Fibroblast of pulmonary artery (primary cell): ENCODE data around the gene C1orf50.

ENCODE experiments used
- DNase-seq: peaks from one replicate; pipeline ENCODE4 v3.0.0-alpha.2; 2010; ENCODE audit warnings: low read depth
- H3K4me3 ChIP-seq: replicated peaks from 2 replicates; pipeline ENCODE4 v1.5.1; 2011; ENCODE audit warnings: low read depth, mild to moderate bottlenecking, control low read depth, low read length, moderate library complexity
- CTCF ChIP-seq: IDR thresholded peaks from 2 replicates; pipeline ENCODE4 v1.5.1; 2011; ENCODE audit warnings: mild to moderate bottlenecking, control low read depth, low read length, inconsistent platforms; ENCODE audit errors: missing control alignments

Gene C1orf50

GRCh38 chr1:42736152-42736551 is 30.9 kb upstream of the C1orf50 start:
- peak; percentile 49 for TF ChIP-seq CTCF
- H3K4me3 ChIP-seq: no peak overlapping the region
- DNase-seq: peak; percentile 43

- no peak for TF ChIP-seq CTCF
- DNase-seq: no peak
- H3K4me3 ChIP-seq: no peak overlapping the region
These were observed 30.4 kb upstream of the C1orf50 start for GRCh38 chr1:42736571-42737200.

- no peak for DNase-seq
- no peak for TF ChIP-seq CTCF
- no peak overlapping the region for H3K4me3 ChIP-seq
These were observed 29.8 kb upstream of the C1orf50 start for GRCh38 chr1:42737257-42737656.

GRCh38 chr1:42737986-42738677 is 28.9 kb upstream of the C1orf50 start:
- H3K4me3 ChIP-seq: no peak overlapping the region
- TF ChIP-seq CTCF: no peak
- DNase-seq: no peak

GRCh38 chr1:42738678-42739226 is 28.3 kb upstream of the C1orf50 start:
- no peak overlapping the region for H3K4me3 ChIP-seq
- DNase-seq: no peak
- no peak for TF ChIP-seq CTCF

GRCh38 chr1:42739753-42740700 is 27.0 kb upstream of the C1orf50 start, which contains the start of gene CLDN19:
TSS of gene CLDN19 (minus strand) at chr1:42740236. CDS start at chr1:42740063, 173 bp downstream.
- TF ChIP-seq CTCF: no peak
- no peak for DNase-seq
- no peak within 1 kb of the TSS for H3K4me3 ChIP-seq
